Natural killer cell (primary cell): ENCODE results near the gene RIGI. TPM values are rescaled to one million over a fixed set of nuclear protein-coding genes. Genes with fewer than 3 reads are reported as not detected.
A peak's percentile ranks its signal among the peaks of the same experiment; 100 is the strongest.

Experiments
- ATAC-seq, 3 donors: fragments of 150-1000 bp in 2 of 3; fragments of 200-7000 bp in 1 of 3; cut with Tn5 transposase; 1 replicate in 1 of 3; 2 replicates in 2 of 3; pipeline ENCODE4 v1.10.0; 2021; ENCODE audit warnings: mild to moderate bottlenecking in 2 of 3, moderate library complexity in 2 of 3
- DNase-seq, 2 donors: peaks; one replicate each; pipeline versions ENCODE4 v3.0.0 to v3.0.0-alpha.2; 2013 to 2021; ENCODE audit warnings: mixed read lengths in 1 of 2
- H3K27ac ChIP-seq: one replicate; pipeline ENCODE4 v1.5.1; 2013; ENCODE audit warnings: mild to moderate bottlenecking, low read length
- H3K27me3 ChIP-seq: one replicate; pipeline ENCODE4 v1.6.1; 2013; ENCODE audit warnings: low read length; ENCODE audit not compliant: control insufficient read depth, insufficient read depth
- H3K36me3 ChIP-seq: one replicate; pipeline ENCODE4 v1.6.1; 2013; ENCODE audit warnings: low read length; ENCODE audit not compliant: control insufficient read depth, insufficient read depth
- H3K4me1 ChIP-seq: one replicate; pipeline ENCODE4 v1.6.1; 2013; ENCODE audit warnings: low read length; ENCODE audit not compliant: control insufficient read depth, insufficient read depth
- H3K4me3 ChIP-seq: one replicate; pipeline ENCODE4 v1.5.1; 2013; ENCODE audit warnings: low read length
- H3K9me3 ChIP-seq: one replicate; pipeline ENCODE4 v1.6.1; 2013; ENCODE audit warnings: low read length; ENCODE audit not compliant: control insufficient read depth, insufficient read depth
- H3K27ac Mint-ChIP-seq, 2 donors: one replicate each; pipeline ENCODE4 v1.8.0; 2022; ENCODE audit warnings: mild to moderate bottlenecking in 2 of 2, mixed read lengths in 2 of 2, moderate library complexity in 1 of 2
- H3K27me3 Mint-ChIP-seq, 2 donors: one replicate each; pipeline ENCODE4 v1.8.0; 2022; ENCODE audit warnings: low read depth in 2 of 2, mixed read lengths in 2 of 2
- H3K36me3 Mint-ChIP-seq: one replicate; pipeline ENCODE4 v1.8.0; 2022; ENCODE audit warnings: mixed read lengths
- H3K4me1 Mint-ChIP-seq, 2 donors: one replicate each; pipeline ENCODE4 v1.8.0; 2022; ENCODE audit warnings: mixed read lengths in 2 of 2
- H3K4me3 Mint-ChIP-seq: one replicate; pipeline ENCODE4 v1.8.0; 2022; ENCODE audit warnings: mild to moderate bottlenecking, moderate library complexity, mixed read lengths
- H3K9me3 Mint-ChIP-seq, 2 donors: one replicate each; pipeline ENCODE4 v1.8.0; 2022; ENCODE audit warnings: mixed read lengths in 2 of 2
- WGBS: methylation state at CpG from one replicate; pipeline ENCODE4 v1.1.7; 2013; ENCODE audit warnings: missing lambda C conversion rate; ENCODE audit not compliant: insufficient coverage; 5-methylcytosine and 5-hydroxymethylcytosine counted together
- intact Hi-C: fragments of 100-400 bp; cut with micrococcal nuclease; formaldehyde crosslinking; loops from one replicate; pipeline ENCODE4 v1.14.2; 2022
- total RNA-seq, 4 donors: library from RNA; stranded (reverse); fragments of 120-200 nt in 1 of 4; gene quantifications; one replicate each; pipeline versions ENCODE4 v1.2.3 to v1.2.4, GENCODE V29; 2013 to 2022
- TF ChIP-seq, protein P1 (sequence below): fragments of 200-600 bp; IDR thresholded peaks from one replicate; pipeline ENCODE4 v1.8.0; 2022; ENCODE audit warnings: antibody characterized with exemption

Gene RIGI
- total RNA-seq, 3 donors from 2014 or later (not counting 1 experiment from before 2014, with no cell fraction given) = 13.8 to 21.3 (median 15.7) TPM

DNA sequence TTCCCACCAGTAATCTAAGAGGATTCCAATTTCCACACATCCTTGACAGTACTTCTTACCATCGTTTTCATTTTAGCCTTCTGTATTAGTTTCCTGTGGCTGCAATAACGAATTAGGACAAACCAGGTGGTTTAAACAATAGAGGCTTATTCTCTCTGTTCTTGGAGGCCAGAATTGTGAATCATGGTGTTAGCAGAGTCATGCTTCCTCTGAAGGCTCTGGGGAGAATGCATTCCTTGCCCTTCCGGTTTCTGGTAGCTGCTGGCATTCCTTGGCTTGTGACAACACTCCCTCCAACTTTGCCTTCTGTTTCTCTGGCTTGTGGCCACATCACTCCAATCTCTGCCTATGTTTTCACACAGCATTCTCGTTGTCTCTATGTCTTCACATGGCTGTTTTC is 23.5 kb downstream of the RIGI start:
- intact Hi-C loops = no loop called here
- H3K36me3 ChIP-seq = peaks cover 19% of the 10 kb centered on the region

DNA sequence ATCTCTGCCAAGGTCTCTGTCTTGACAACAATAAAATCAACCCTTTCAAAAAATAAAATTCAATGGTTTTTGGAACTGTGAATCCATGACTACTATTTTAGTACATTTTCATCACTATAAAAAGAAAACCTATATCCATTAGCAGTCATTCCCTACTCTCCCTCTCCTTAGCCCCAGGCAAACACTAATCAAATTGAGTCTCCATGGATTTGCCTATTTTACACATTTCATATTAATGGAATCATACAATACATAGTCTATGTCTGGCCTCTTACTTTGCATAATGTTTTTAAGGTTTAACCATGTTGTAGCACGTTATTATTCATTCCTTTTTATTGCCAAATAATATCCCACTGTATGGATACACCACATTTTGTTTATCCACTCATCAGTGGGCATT is 24.1 kb downstream of the RIGI start:
- no peaks in the 10 kb centered on the region for H3K27me3 Mint-ChIP-seq
- no peak overlapping the region for H3K4me3 Mint-ChIP-seq
- Histone ChIP-seq H3K9me3 (no peaks in the 10 kb centered on the region), H3K36me3 (peaks cover 19% of the 10 kb centered on the region), H3K4me1 (no peaks in the 10 kb centered on the region), H3K27me3 (no peaks in the 10 kb centered on the region), H3K27ac (no peak overlapping the region), H3K4me3 (no peak overlapping the region)
- WGBS = 100% methylated on average over 1 of the region's 1 CpG
- intact Hi-C loops = no loop called here
- peaks cover 17 to 26% of the 10 kb centered on the region in 2 donors for H3K4me1 Mint-ChIP-seq
- TF ChIP-seq, protein P1, sequence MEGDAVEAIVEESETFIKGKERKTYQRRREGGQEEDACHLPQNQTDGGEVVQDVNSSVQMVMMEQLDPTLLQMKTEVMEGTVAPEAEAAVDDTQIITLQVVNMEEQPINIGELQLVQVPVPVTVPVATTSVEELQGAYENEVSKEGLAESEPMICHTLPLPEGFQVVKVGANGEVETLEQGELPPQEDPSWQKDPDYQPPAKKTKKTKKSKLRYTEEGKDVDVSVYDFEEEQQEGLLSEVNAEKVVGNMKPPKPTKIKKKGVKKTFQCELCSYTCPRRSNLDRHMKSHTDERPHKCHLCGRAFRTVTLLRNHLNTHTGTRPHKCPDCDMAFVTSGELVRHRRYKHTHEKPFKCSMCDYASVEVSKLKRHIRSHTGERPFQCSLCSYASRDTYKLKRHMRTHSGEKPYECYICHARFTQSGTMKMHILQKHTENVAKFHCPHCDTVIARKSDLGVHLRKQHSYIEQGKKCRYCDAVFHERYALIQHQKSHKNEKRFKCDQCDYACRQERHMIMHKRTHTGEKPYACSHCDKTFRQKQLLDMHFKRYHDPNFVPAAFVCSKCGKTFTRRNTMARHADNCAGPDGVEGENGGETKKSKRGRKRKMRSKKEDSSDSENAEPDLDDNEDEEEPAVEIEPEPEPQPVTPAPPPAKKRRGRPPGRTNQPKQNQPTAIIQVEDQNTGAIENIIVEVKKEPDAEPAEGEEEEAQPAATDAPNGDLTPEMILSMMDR = no peak
- H3K27ac Mint-ChIP-seq = peak overlapping the region in 1 of 2 donors; percentile 33
- ATAC-seq = no peak
- H3K36me3 Mint-ChIP-seq = no peaks in the 10 kb centered on the region
- H3K9me3 Mint-ChIP-seq = no peaks in the 10 kb centered on the region
- DNase-seq = no peak

More for the DNA sequence above, 23.5 kb downstream of the RIGI start:
- Histone ChIP-seq H3K9me3 (no peaks in the 10 kb centered on the region), H3K27ac (no peak overlapping the region), H3K4me3 (no peak overlapping the region), H3K27me3 (no peaks in the 10 kb centered on the region), H3K4me1 (no peaks in the 10 kb centered on the region)
- DNase-seq (no peak), ATAC-seq (no peak)
- WGBS = 94% methylated on average over 4 of the region's 4 CpGs
- Mint-ChIP-seq H3K4me1 (peaks cover 17 to 26% of the 10 kb centered on the region in 2 donors), H3K4me3 (no peak overlapping the region), H3K27ac (peak overlapping the region in 1 of 2 donors; percentile 32), H3K27me3 (no peaks in the 10 kb centered on the region), H3K9me3 (no peaks in the 10 kb centered on the region), H3K36me3 (no peaks in the 10 kb centered on the region)
- TF ChIP-seq, protein P1 = no peak

DNA sequence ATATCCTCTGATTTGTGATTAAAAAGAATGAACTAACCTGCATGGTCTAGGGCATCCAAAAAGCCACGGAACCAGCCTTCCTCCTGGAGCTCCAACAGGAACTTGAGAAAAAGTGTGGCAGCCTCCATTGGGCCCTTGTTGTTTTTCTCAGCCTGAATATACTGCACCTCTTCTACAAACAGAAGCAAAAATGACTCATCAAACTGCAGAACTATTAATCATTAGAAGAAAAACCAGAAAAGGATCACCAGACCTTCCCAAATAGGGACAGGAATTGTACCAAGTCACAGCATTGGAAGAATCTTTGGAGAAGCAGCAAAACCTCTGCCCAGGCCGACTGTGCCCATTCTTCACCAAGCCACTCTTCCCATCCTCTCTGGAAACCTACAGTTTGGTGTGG is 25.2 kb downstream of the RIGI start:
- no peaks in the 10 kb centered on the region for H3K27me3 ChIP-seq
- ATAC-seq (no peak), DNase-seq (no peak)
- intact Hi-C loops = no loop called here
- peaks cover 17% of the 10 kb centered on the region in 2 donors for H3K4me1 Mint-ChIP-seq
- TF ChIP-seq, protein P1 = no peak
- H3K36me3 Mint-ChIP-seq = peaks cover 6% of the 10 kb centered on the region
- H3K4me3 ChIP-seq = no peak overlapping the region
- H3K27ac ChIP-seq = no peak overlapping the region
- no peak overlapping the region for H3K27ac Mint-ChIP-seq
- no peaks in the 10 kb centered on the region for H3K9me3 ChIP-seq
- no peak overlapping the region for H3K4me3 Mint-ChIP-seq
- peaks cover 27% of the 10 kb centered on the region for H3K36me3 ChIP-seq
- H3K27me3 Mint-ChIP-seq = no peaks in the 10 kb centered on the region
- no peaks in the 10 kb centered on the region for H3K4me1 ChIP-seq
- 88% methylated on average over 2 of the region's 2 CpGs for WGBS
- H3K9me3 Mint-ChIP-seq = no peaks in the 10 kb centered on the region

DNA sequence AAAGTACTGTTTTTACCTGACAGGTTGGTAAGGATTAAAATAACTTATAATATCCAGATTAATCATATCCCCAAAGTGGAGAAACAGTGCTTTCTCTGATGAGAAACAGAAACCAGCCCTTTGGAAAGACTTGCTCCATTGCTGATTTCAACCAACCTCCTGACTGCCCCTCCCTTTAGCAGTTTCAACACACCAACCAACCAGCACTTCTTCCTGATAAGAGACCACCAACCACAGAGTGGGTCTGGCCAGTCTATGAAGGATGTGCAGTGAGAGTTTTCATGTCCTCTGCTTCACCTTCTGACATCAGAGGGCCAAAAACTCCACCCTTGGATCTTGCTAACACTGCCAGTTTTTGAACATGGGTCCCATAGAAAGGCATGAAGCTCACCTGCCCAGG is 28.1 kb downstream of the RIGI start:
- Mint-ChIP-seq H3K36me3 (peaks cover 6% of the 10 kb centered on the region), H3K27ac (peak overlapping the region; percentile 10 to 42), H3K9me3 (no peaks in the 10 kb centered on the region), H3K4me1 (peaks cover 11 to 12% of the 10 kb centered on the region in 2 donors), H3K4me3 (no peak overlapping the region), H3K27me3 (no peaks in the 10 kb centered on the region)
- no peak overlapping the region for H3K27ac ChIP-seq
- H3K4me3 ChIP-seq = no peak overlapping the region
- no peaks in the 10 kb centered on the region for H3K9me3 ChIP-seq
- ATAC-seq (no peak), DNase-seq (no peak)
- TF ChIP-seq, protein P1 = no peak
- H3K36me3 ChIP-seq = peaks cover 27% of the 10 kb centered on the region
- intact Hi-C loops = no loop called here
- no peaks in the 10 kb centered on the region for H3K27me3 ChIP-seq
- no peaks in the 10 kb centered on the region for H3K4me1 ChIP-seq
